ENCODE data around the gene POLN. TPM values are rescaled to one million over a fixed set of nuclear protein-coding genes. Genes with fewer than 3 reads are reported as not detected.

Gene POLN
- polyA plus RNA-seq, 1 experiment: 1.5 TPM

DNA sequence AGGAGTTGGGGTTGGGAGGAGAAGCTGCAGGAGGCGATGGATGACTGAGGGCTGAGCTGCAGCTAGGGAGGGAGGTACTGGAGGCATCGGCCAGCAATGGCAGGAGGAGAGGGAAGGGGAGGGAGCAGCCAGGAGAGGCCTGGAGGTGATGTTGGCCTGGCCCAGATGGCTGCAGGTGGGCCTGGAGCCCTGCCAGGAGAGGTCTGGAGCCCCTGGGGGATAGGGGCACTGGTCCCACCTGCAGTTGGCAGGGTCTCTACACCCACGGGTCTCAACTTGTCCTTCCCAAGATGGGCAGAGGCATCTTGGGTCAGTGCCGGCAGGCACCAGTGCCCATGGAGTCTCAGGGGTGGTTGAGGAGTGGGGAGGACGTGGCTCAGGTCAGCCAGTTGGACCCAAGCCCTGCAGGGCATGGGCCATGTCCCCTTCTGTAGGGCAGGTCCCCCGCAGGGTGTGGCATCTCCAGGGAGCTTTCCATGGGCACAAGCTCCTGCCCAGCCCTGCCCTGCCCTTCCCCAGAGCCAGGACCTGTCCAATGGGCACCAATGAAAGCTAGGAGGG is 22.6 kb upstream of the POLN start:
- ChIA-PET POLR2A (no interaction called here), CTCF (no interaction called here)
- Histone ChIP-seq H3K27me3 (ENCODE audit: control insufficient read depth, insufficient read depth, low read length) (no peaks in the 10 kb centered on the region), H3K4me3 (ENCODE audit: low read depth, low read length) (no peak overlapping the region), H3K36me3 (ENCODE audit: control insufficient read depth, insufficient read depth, low read length) (no peaks in the 10 kb centered on the region; the same call in 1 of the 2 replicates)
- TF ChIP-seq, protein P1, sequence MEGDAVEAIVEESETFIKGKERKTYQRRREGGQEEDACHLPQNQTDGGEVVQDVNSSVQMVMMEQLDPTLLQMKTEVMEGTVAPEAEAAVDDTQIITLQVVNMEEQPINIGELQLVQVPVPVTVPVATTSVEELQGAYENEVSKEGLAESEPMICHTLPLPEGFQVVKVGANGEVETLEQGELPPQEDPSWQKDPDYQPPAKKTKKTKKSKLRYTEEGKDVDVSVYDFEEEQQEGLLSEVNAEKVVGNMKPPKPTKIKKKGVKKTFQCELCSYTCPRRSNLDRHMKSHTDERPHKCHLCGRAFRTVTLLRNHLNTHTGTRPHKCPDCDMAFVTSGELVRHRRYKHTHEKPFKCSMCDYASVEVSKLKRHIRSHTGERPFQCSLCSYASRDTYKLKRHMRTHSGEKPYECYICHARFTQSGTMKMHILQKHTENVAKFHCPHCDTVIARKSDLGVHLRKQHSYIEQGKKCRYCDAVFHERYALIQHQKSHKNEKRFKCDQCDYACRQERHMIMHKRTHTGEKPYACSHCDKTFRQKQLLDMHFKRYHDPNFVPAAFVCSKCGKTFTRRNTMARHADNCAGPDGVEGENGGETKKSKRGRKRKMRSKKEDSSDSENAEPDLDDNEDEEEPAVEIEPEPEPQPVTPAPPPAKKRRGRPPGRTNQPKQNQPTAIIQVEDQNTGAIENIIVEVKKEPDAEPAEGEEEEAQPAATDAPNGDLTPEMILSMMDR (IDR thresholded peaks at IDR 0.05; ENCODE audit: insufficient read depth, low read depth, low read length): no peak
- no peak for DNase-seq (ENCODE audit: low read depth)

GRCh38 chr4:2263926-2264321 is 22.0 kb upstream of the POLN start:
- TF ChIP-seq, protein P1 (IDR thresholded peaks at IDR 0.05; ENCODE audit: insufficient read depth, low read depth, low read length): no peak
- no peak overlapping the region for H3K4me3 ChIP-seq (ENCODE audit: low read depth, low read length)
- CTCF ChIA-PET: no interaction called here
- DNase-seq (ENCODE audit: low read depth): no peak
- no peaks in the 10 kb centered on the region; the same call in 1 of the 2 replicates for H3K36me3 ChIP-seq (ENCODE audit: control insufficient read depth, insufficient read depth, low read length)
- POLR2A ChIA-PET: no interaction called here
- H3K27me3 ChIP-seq (ENCODE audit: control insufficient read depth, insufficient read depth, low read length): no peaks in the 10 kb centered on the region

- H3K4me3 ChIP-seq (ENCODE audit: low read depth, low read length): peak overlapping the region; percentile 62
- ChIA-PET POLR2A (no interaction called here), CTCF (no interaction called here)
- DNase-seq (ENCODE audit: low read depth): no peak
- H3K36me3 ChIP-seq (ENCODE audit: control insufficient read depth, insufficient read depth, low read length): peaks cover under 1% of the 10 kb centered on the region; the same call in 1 of the 2 replicates
- H3K27me3 ChIP-seq (ENCODE audit: control insufficient read depth, insufficient read depth, low read length): no peaks in the 10 kb centered on the region
- TF ChIP-seq, protein P1 (IDR thresholded peaks at IDR 0.05; ENCODE audit: insufficient read depth, low read depth, low read length): no peak
These were observed 21.0 kb upstream of the POLN start for GRCh38 chr4:2262944-2263250.

GRCh38 chr4:2262145-2262943 is 20.4 kb upstream of the POLN start:
- Histone ChIP-seq H3K36me3 (ENCODE audit: control insufficient read depth, insufficient read depth, low read length) (peaks cover 4% of the 10 kb centered on the region), H3K4me3 (ENCODE audit: low read depth, low read length) (peak overlapping the region; percentile 62), H3K27me3 (ENCODE audit: control insufficient read depth, insufficient read depth, low read length) (no peaks in the 10 kb centered on the region)
- ChIA-PET CTCF (interaction anchor here (1.0 kb wide), 1 partner anchor 42 kb away, joined by 4 read pairs; no protein-coding TSS in a partner anchor), POLR2A (interaction anchor here (0.6 to 0.7 kb wide), 2 partner anchors 20 to 140 kb away, joined by 3 to 5 read pairs; partner anchors contain the start of genes HAUS3 and POLN)
- peak; percentile 96 for DNase-seq (ENCODE audit: low read depth)
- TF ChIP-seq, protein P1 (IDR thresholded peaks at IDR 0.05; ENCODE audit: insufficient read depth, low read depth, low read length): no peak

GRCh38 chr4:2261853-2262144 is 19.9 kb upstream of the POLN start, which contains the start of gene MXD4:
MXD4 (minus strand) TSS chr4:2262109; CDS start chr4:2261980, 129 bp downstream.
- H3K4me3 ChIP-seq (ENCODE audit: low read depth, low read length): peak within 1 kb of the TSS; percentile 77
- ChIA-PET CTCF (interaction anchor here (1.0 kb wide), 1 partner anchor 42 kb away, joined by 4 read pairs; no protein-coding TSS in a partner anchor), POLR2A (interaction anchor here (0.6 to 0.7 kb wide), 2 partner anchors 20 to 141 kb away, joined by 3 to 5 read pairs; partner anchors contain the start of genes HAUS3 and POLN)
- H3K27me3 ChIP-seq (ENCODE audit: control insufficient read depth, insufficient read depth, low read length): no peaks in the 10 kb centered on the region
- peaks cover 6% of the 10 kb centered on the region for H3K36me3 ChIP-seq (ENCODE audit: control insufficient read depth, insufficient read depth, low read length)
- DNase-seq (ENCODE audit: low read depth): no peak
- TF ChIP-seq, protein P1 (IDR thresholded peaks at IDR 0.05; ENCODE audit: insufficient read depth, low read depth, low read length): no peak

All from BJ (cell line).